HG03025 (cell line): ENCODE results near the gene CHN2.

Source experiments
- ATAC-seq: cut with Tn5 transposase; IDR thresholded peaks from one replicate; pipeline ENCODE4 v1.9.1; 2021; ENCODE audit warnings: mild to moderate bottlenecking, moderate library complexity; ENCODE audit not compliant: unreplicated experiment, low FRiP score

Gene CHN2

GRCh38 chr7:29480934-29481651, 286.5 kb downstream of the CHN2 start:
- no peak for ATAC-seq

GRCh38 chr7:29482056-29482455, 287.5 kb downstream of the CHN2 start:
- ATAC-seq = no peak

GRCh38 chr7:29483219-29484104, 288.9 kb downstream of the CHN2 start:
- no peak for ATAC-seq

GRCh38 chr7:29484280-29484679, 289.7 kb downstream of the CHN2 start:
- ATAC-seq = no peak

- no peak for ATAC-seq
Observed at GRCh38 chr7:29485339-29486190, 291.0 kb downstream of the CHN2 start.

GRCh38 chr7:29486191-29486700, 291.7 kb downstream of the CHN2 start:
- ATAC-seq = no peak

- ATAC-seq = no peak
Observed at GRCh38 chr7:29487424-29487823, 292.8 kb downstream of the CHN2 start.

- no peak for ATAC-seq
Observed at GRCh38 chr7:29488203-29488970, 293.8 kb downstream of the CHN2 start.

GRCh38 chr7:29488977-29489376, 294.4 kb downstream of the CHN2 start:
- ATAC-seq = no peak

- ATAC-seq = no peak
Observed at GRCh38 chr7:29490094-29490607, 295.6 kb downstream of the CHN2 start.

GRCh38 chr7:29494350-29494749, 299.8 kb downstream of the CHN2 start:
- no peak for ATAC-seq

GRCh38 chr7:29495653-29496052, 301.1 kb downstream of the CHN2 start:
- no peak for ATAC-seq

- ATAC-seq = no peak
Observed at GRCh38 chr7:29496355-29497020, 301.9 kb downstream of the CHN2 start.

- ATAC-seq = no peak
Observed at GRCh38 chr7:29499932-29500331, 305.4 kb downstream of the CHN2 start.

- ATAC-seq = no peak
Observed at GRCh38 chr7:29500719-29501118, 306.1 kb downstream of the CHN2 start.

- ATAC-seq = no peak
Observed at GRCh38 chr7:29502133-29502532, 307.6 kb downstream of the CHN2 start.

GRCh38 chr7:29505931-29506330, 311.4 kb downstream of the CHN2 start:
- no peak for ATAC-seq

GRCh38 chr7:29508608-29509007, 314.0 kb downstream of the CHN2 start:
- no peak for ATAC-seq

GRCh38 chr7:29510028-29510427, 315.5 kb downstream of the CHN2 start:
- ATAC-seq = no peak
